Stimulated activated effector memory CD8-positive, alpha-beta T cell treated with anti-CD3 and anti-CD28 coated beads, Interleukin-12 subunit alpha, Interleukin-12 subunit beta, amount 100 ng/mL, for 72 hours (primary cell): Measurements from ENCODE around the gene CDH13.

Source experiments
- ATAC-seq: fragments of 150-1000 bp; cut with Tn5 transposase; 2 replicates; pipeline ENCODE4 v1.10.0; 2021
- DNase-seq, 2 donors: peaks; one replicate each; pipeline ENCODE4 v3.0.0; 2021 to 2022; ENCODE audit warnings: low spot score in 2 of 2
- H3K27ac Mint-ChIP-seq: one replicate; pipeline ENCODE4 v1.8.0; 2022; ENCODE audit warnings: mild to moderate bottlenecking, mixed read lengths
- H3K36me3 Mint-ChIP-seq: one replicate; pipeline ENCODE4 v1.8.0; 2022; ENCODE audit warnings: mild to moderate bottlenecking, mixed read lengths
- H3K4me1 Mint-ChIP-seq: one replicate; pipeline ENCODE4 v1.8.0; 2022; ENCODE audit warnings: mixed read lengths
- H3K4me3 Mint-ChIP-seq: one replicate; pipeline ENCODE4 v1.8.0; 2022; ENCODE audit warnings: mild to moderate bottlenecking, mixed read lengths
- H3K9me3 Mint-ChIP-seq: one replicate; pipeline ENCODE4 v1.8.0; 2022; ENCODE audit warnings: mixed read lengths

Gene CDH13

DNA sequence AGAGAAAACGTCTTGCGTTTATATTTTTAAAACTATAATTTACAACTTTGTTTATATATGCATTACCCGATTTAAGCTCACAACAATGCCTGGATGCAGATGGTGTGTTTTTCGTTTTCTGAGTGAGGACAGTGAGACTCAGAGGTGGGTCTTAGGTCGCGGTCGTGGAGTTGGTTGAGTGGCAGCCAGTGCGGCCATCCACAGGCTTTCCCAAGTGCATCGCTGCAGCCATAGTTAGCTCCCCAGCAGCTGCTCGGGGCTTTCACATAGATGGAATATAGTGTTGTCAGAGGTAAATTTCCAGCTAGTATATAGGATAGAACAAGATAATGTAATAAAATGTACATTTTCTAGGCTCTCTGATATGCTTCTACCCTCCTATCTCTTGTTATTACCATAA is 417.8 kb downstream of the CDH13 start:
- no peak for ATAC-seq
- no peaks in the 10 kb centered on the region for H3K9me3 Mint-ChIP-seq

DNA sequence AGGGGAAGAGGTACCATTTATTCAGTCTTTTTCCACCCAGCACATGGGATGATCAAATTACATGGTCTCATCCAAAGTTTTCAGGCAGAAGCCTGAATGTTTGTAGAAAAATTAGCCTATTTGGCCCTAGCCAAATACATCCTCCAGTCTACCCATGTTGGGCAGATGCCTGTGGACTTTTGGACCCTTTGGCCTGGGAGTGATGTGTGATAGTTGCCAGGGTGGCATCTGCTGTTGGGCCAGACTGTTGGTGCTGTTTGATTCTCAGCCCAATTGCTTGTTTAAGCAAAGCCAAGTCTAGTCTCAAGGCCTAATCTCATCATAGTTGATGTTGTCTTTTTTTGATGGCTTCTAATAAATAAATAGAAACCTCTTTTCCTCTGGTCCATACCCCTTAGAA is 419.0 kb downstream of the CDH13 start:
- no peaks in the 10 kb centered on the region for H3K4me1 Mint-ChIP-seq
- H3K9me3 Mint-ChIP-seq, result peaks cover 3% of the 10 kb centered on the region
- H3K4me3 Mint-ChIP-seq, result no peak overlapping the region
- ATAC-seq (no peak), DNase-seq (no peak)
- no peaks in the 10 kb centered on the region for H3K36me3 Mint-ChIP-seq
- no peak overlapping the region for H3K27ac Mint-ChIP-seq

More for the DNA sequence above, 417.8 kb downstream of the CDH13 start:
- H3K4me1 Mint-ChIP-seq, result peaks cover 11% of the 10 kb centered on the region
- H3K4me3 Mint-ChIP-seq, result no peak overlapping the region
- H3K36me3 Mint-ChIP-seq, result no peaks in the 10 kb centered on the region
- no peak overlapping the region for H3K27ac Mint-ChIP-seq
- no peak for DNase-seq

DNA sequence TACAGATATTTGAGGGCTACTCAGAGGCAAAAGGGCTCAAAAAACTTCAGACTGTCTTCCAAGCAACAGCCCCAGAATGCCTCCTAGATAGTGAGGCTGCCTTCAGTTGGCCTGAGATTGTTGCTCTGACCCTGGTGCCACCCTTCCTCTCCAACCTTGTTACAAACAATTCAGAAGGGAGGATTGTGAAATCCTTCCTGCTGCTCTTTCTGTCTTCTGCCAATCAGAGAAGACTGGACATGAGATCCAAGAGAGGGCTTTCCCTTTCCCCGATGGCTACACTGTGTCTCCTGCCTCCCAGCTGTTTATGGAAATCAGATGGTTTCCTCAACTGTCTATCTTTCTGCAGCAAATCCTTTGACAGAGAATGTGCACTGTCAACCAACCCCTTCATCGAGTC is 419.9 kb downstream of the CDH13 start:
- DNase-seq (no peak), ATAC-seq (no peak)
- Mint-ChIP-seq H3K36me3 (no peaks in the 10 kb centered on the region), H3K27ac (no peak overlapping the region), H3K4me3 (no peak overlapping the region), H3K9me3 (peaks cover 3% of the 10 kb centered on the region), H3K4me1 (no peaks in the 10 kb centered on the region)

DNA sequence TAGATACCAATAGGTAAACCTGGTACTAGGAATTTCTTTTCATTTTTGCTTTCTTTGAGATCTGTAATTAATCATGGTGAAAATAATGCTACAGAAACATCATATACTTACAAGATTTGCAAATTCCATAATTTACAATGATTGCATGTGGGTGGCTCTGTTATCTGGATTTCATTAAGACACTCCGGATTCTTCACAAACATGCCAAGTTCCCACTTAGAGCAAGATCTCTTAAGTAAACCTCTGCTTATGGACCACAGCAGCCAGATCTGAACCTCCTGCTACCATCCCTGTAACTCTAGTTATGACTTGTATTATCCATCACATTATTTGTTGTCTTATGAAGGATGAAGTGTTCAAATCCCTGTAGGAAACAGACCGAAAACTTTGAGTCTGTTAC is 424.7 kb downstream of the CDH13 start:
- Mint-ChIP-seq H3K4me3 (no peak overlapping the region), H3K4me1 (no peaks in the 10 kb centered on the region), H3K27ac (no peak overlapping the region), H3K36me3 (no peaks in the 10 kb centered on the region), H3K9me3 (peaks cover 3% of the 10 kb centered on the region)
- DNase-seq (no peak), ATAC-seq (no peak)

DNA sequence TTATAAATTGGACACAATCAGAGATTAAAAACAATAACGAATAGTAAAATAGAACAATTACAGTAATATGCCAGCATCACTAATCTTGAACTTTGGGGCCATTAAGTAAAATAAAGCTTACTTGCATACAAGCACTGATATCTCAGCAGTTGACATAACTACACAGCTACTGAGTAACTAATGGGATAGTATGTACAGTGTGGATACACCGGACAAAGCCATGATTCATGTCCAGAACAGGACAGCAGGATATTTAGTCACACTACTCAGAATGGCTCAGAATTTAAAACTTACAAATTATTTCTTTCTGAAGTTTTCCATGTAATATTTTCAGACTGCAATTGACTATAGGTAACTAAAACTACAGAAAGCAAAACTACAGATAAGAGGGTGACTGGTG is 427.5 kb downstream of the CDH13 start:
- no peaks in the 10 kb centered on the region for H3K36me3 Mint-ChIP-seq
- ATAC-seq (no peak), DNase-seq (no peak)
- no peak overlapping the region for H3K27ac Mint-ChIP-seq
- H3K4me1 Mint-ChIP-seq, result no peaks in the 10 kb centered on the region
- H3K9me3 Mint-ChIP-seq, result peaks cover 3% of the 10 kb centered on the region
- no peak overlapping the region for H3K4me3 Mint-ChIP-seq

DNA sequence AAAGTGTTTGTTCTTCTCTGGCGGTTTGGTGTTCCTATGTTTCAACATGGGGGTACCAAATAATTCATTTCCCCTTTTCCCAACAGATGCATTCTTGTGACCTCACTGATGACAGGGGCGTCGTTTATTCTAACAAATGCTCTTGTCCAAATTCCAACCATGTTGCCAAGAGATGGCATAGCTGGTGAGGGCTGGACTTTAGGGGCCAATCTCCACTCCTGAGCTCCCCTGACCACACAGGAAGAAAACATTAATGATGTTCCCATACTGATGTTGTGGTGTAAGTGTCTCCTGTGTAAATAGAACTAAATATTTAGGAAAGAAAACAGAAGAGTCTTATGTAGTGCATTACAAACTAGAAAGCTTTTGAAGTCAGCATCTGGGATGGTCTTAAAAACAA is 431.6 kb downstream of the CDH13 start:
- H3K4me3 Mint-ChIP-seq, result no peak overlapping the region
- no peaks in the 10 kb centered on the region for H3K4me1 Mint-ChIP-seq
- no peaks in the 10 kb centered on the region for H3K36me3 Mint-ChIP-seq
- no peak overlapping the region for H3K27ac Mint-ChIP-seq
- DNase-seq (no peak), ATAC-seq (no peak)
- H3K9me3 Mint-ChIP-seq, result no peaks in the 10 kb centered on the region

DNA sequence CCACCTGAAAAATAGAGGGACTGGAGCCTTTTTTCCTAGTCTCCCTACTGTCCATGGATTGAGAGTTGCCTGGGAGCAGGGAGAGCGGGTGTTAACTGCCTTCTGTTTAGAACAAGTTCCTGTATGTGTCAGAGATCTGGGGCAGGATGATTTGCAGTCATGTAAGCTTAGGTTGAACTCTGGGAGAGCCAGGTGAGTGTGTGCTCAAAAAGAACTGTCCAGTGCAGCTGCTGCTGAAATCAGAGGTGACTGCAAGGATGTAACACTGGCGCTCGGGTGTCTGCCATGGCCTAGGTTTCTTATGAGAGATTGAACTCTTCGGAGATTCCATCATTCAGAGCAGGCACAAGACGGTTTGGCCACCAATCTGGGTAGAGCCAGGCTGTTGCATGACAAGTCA is 432.5 kb downstream of the CDH13 start:
- Mint-ChIP-seq H3K9me3 (no peaks in the 10 kb centered on the region), H3K4me1 (no peaks in the 10 kb centered on the region), H3K27ac (no peak overlapping the region), H3K4me3 (no peak overlapping the region), H3K36me3 (no peaks in the 10 kb centered on the region)
- ATAC-seq (no peak), DNase-seq (no peak)

DNA sequence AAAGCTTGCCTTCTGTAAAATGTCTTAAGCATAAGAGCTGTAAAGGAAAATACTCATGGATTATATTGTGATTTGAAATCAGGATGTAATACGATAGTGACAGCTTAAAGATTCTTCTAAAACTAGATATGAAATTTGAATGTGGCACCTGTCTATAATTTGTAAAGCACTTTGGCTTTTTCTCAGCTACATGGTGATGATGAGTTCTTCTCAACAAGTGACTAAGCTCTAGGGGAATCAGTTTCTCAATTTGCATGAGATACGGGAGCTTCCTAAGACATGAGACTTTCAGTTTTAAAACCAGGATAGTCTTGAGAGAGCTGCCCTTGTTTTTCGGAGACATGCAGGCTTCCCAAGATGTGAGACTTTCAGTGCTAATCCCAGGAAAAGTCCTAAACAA is 439.2 kb downstream of the CDH13 start:
- Mint-ChIP-seq H3K36me3 (no peaks in the 10 kb centered on the region), H3K4me1 (no peaks in the 10 kb centered on the region), H3K27ac (no peak overlapping the region), H3K9me3 (peaks cover 4% of the 10 kb centered on the region), H3K4me3 (no peak overlapping the region)
- DNase-seq (no peak), ATAC-seq (no peak)

DNA sequence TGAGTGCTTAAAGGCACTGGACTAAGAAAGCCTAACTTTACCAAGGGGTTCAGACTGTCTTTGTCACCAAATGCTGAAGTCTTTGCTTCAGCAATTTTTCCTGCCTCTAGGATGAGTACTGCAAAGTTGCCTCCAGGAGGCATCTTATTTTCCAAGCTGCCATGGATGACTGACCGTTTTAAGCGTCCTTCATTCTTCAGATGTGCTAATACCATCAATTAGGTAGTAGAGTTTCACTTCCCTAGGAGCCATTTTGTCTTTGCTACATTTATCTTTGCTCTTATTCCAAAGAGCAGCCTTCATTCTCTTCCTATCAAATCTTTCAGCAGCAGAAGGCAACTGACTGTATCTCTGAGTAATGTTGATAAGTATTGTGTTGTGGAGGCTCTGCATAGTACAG is 440.1 kb downstream of the CDH13 start:
- Mint-ChIP-seq H3K36me3 (no peaks in the 10 kb centered on the region), H3K4me1 (no peaks in the 10 kb centered on the region), H3K9me3 (peaks cover 4% of the 10 kb centered on the region), H3K4me3 (no peak overlapping the region), H3K27ac (no peak overlapping the region)
- ATAC-seq, result no peak
- no peak for DNase-seq

DNA sequence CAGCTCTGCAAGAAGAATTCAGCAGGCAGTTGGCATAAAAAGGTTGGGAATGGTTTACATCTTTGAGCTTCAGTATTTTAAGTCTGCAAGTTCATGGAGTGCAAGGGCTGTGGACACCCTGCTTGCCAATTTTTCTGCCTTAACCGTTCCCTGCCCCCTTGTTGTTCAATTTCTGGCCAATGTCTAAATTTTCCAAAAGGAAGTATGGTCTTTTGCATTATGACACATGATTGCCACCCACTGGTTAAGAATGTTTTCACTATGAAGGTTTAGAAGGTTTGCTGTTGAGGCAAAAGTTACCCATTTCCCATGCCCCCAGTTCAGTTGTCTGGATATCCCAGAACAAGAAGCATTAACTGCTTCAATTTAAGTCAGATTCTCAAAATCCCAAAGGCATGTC is 441.9 kb downstream of the CDH13 start:
- ATAC-seq, result no peak
- no peaks in the 10 kb centered on the region for H3K36me3 Mint-ChIP-seq
- H3K4me1 Mint-ChIP-seq, result no peaks in the 10 kb centered on the region
- peaks cover 4% of the 10 kb centered on the region for H3K9me3 Mint-ChIP-seq
- DNase-seq, result no peak
- no peak overlapping the region for H3K4me3 Mint-ChIP-seq
- no peak overlapping the region for H3K27ac Mint-ChIP-seq

DNA sequence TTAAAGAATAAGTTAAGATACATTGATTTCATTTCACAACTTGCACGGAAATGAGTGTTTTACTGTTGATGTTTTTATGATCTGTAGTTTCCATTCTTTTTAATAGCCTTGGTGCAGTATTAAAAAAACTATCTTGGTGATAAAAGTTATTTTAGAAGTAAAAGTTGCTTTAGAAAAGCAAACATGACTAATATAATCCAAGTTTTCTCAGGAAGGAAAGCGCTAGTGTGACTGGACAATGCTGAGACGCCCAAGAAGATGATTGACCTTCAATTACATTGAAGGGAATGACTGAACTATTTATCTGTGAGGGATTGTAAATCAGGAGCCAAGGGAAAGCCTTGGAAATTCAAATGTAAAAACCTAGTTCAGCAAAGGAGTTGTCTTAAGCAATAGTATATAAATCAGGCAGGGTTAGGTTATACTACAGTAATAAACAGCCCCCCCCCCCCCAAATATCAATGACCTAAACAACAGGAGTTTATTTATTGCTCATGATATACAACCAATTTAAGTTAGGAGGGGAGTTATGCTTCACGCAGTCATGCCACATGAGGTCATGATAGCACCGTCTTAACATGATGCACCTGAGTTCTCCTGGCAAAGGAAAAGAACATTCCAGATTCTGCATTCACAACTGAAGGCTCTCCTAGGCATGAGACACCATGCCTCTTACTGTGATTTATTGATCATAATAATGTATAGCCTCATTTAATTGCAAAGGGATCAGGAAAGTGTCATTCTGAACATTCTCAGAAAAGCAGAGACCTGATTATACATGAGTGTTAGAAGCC is 443.8 kb downstream of the CDH13 start:
- H3K9me3 Mint-ChIP-seq, result no peaks in the 10 kb centered on the region
- no peak for ATAC-seq

DNA sequence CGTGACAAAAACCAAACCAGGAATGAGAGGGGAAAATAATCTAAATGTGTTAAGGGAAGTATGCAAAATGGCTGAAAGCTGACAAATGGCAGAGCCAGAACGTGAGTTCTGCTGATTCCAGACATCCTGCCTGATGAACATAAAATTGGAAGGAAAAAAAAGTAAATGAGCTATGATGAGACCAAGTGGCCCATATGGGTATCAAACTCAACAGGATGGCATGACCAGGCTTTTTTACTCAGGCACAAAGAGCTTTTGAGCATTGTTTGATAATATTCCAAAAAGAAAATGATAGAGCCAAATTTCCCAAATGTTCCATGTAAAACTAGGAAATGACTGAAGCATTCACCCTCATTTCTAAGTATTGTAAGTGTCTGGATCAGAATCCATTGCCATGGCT is 449.2 kb downstream of the CDH13 start:
- H3K4me1 Mint-ChIP-seq, result no peaks in the 10 kb centered on the region
- H3K36me3 Mint-ChIP-seq, result no peaks in the 10 kb centered on the region
- no peak overlapping the region for H3K4me3 Mint-ChIP-seq
- DNase-seq, result no peak
- no peak for ATAC-seq
- no peak overlapping the region for H3K27ac Mint-ChIP-seq
- H3K9me3 Mint-ChIP-seq, result no peaks in the 10 kb centered on the region

More for the DNA sequence above, 443.8 kb downstream of the CDH13 start:
- Mint-ChIP-seq H3K27ac (no peak overlapping the region), H3K4me3 (no peak overlapping the region), H3K4me1 (no peaks in the 10 kb centered on the region), H3K36me3 (no peaks in the 10 kb centered on the region)
- DNase-seq, result no peak

DNA sequence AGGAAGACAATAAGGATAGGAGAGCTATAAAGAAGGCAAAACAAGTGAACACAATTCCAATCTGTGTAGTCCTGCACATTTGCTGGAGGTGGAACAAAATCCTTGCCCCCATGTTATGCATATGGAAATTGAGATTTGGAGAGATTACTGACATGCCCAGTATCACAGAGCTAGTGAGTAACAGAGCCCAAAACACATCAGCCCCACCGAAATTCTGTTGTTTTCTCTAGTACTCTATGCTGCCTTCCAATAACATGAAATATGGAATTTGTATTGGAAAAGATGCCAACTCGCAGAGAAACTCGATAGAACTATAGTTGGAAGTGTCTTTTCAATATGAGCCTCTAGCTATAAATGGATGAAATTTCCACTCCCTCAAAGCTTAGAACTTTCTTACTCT is 456.6 kb downstream of the CDH13 start:
- ATAC-seq, result no peak
- H3K4me1 Mint-ChIP-seq, result no peaks in the 10 kb centered on the region
- no peak overlapping the region for H3K27ac Mint-ChIP-seq
- H3K36me3 Mint-ChIP-seq, result no peaks in the 10 kb centered on the region
- no peak for DNase-seq
- no peaks in the 10 kb centered on the region for H3K9me3 Mint-ChIP-seq
- no peak overlapping the region for H3K4me3 Mint-ChIP-seq

DNA sequence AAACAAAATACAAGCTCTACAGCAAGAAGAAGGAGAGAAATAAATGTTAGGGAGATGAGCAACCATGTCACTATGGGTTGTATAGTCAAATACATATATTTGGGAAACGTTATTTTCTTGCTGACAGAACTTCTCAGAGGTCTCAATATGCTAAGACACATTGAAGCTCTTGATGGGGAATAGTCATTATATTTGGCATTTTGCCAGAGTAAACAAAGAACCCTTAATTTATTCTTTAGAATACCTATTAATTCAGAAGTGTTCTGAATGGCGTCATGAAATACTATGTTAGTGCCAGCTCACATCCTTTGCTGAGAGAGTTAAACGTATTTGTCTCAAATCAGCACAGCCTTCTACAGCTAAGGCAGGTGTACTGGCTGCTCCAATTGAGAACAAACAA is 458.9 kb downstream of the CDH13 start:
- Mint-ChIP-seq H3K36me3 (no peaks in the 10 kb centered on the region), H3K4me3 (no peak overlapping the region), H3K9me3 (no peaks in the 10 kb centered on the region), H3K27ac (no peak overlapping the region), H3K4me1 (no peaks in the 10 kb centered on the region)
- no peak for DNase-seq
- no peak for ATAC-seq

DNA sequence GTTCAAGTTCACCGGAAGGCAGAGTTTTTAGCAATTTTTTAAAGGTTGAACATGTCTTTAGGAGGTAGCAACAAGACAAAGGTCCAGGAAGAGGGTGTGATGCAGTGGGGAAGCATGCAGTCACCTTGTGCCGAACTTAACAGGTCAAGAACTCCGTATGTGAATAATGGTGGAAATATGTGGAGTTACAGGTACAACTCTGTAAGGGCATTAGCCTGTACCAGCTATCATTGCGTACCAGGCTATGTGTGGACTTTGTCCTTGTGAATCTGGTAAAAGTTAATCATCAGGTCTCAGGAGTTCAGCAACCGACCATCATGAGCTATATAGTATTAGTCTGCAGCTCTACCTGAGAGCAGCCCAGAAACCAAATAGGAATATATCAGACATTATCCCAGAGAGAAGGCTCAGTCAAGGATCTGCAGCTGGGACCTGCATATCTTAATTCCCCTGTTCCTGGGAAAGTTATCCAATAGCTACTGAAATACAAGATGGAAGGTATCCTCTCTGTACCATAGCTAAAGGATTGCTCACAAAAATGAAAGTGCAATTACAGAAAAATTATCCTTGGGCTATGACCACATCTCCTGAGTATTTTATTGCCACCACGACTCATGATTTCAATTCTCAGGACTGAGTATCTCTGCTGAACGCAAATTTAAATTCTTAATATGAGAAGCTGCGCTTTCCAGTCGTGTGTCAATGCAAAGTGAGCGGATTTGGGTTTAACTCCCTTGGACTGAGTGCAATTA is 469.3 kb downstream of the CDH13 start:
- H3K9me3 Mint-ChIP-seq, result peaks cover 9% of the 10 kb centered on the region
- no peak overlapping the region for H3K4me3 Mint-ChIP-seq
- no peak for DNase-seq
- no peaks in the 10 kb centered on the region for H3K36me3 Mint-ChIP-seq
- no peaks in the 10 kb centered on the region for H3K4me1 Mint-ChIP-seq
- H3K27ac Mint-ChIP-seq, result no peak overlapping the region
- ATAC-seq, result no peak

DNA sequence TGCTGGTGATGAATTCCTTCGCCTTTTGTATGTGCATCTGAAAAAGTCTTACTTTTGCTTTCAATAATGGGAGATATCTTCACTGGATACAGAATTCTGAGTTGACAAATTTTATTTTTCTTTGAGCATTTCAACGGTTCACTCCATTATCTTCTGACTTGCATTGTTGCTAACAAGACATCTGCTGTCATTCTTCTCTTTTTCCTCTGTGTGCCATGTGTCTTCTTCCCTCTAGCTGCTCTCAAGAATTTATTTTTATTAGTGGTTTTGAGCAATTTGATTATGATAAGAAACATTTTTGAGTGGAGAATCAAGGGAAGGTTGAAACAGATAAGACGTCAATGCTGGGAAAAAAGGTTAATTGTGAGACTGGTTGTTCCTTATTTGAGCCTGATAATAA is 471.8 kb downstream of the CDH13 start:
- Mint-ChIP-seq H3K4me1 (no peaks in the 10 kb centered on the region), H3K36me3 (no peaks in the 10 kb centered on the region), H3K9me3 (peaks cover 16% of the 10 kb centered on the region), H3K27ac (no peak overlapping the region), H3K4me3 (no peak overlapping the region)
- DNase-seq (no peak), ATAC-seq (no peak)
